GM23248 (cell line): ENCODE measurements around the gene PPIL4.

Experiments
- EZH2 ChIP-seq: fragments of 200-600 bp; sonication (generic); IDR thresholded peaks from 2 replicates; pipeline ENCODE4 v1.6.1; 2018; ENCODE audit warnings: antibody characterized with exemption, mild to moderate bottlenecking; ENCODE audit not compliant: insufficient read depth, poor library complexity, severe bottlenecking
- EZH2phosphoT487 ChIP-seq: fragments of 200-600 bp; sonication (generic); IDR thresholded peaks from 2 replicates; pipeline ENCODE4 v1.6.1; 2018; ENCODE audit warnings: antibody characterized with exemption, moderate library complexity, mild to moderate bottlenecking, low read depth; ENCODE audit not compliant: insufficient read depth

DNA sequence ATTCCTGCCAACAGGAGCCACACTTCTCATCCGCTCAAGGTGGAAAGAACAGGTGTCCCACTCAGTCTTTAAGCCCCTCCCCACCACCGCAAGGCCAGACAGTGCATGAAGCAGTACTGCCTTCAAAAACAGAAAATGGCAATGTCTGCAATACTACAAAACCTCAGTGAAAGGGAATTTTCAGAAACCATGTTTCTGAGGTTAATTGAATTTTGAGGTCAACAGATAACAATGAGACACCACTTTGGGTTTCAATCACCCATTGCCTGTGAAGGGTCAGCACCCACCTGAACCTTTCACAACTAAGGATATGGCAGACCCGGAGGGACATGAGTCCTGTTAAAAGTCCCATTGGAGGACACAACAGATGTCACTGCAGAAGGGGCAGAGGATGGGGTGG lies 74.0 kb downstream of the PPIL4 start:
- TF ChIP-seq EZH2phosphoT487 (no peak), EZH2 (no peak)
